B cell (primary cell): ENCODE results near the gene IRGQ. TPM values are rescaled to one million over a fixed set of nuclear protein-coding genes. Genes with fewer than 3 reads are reported as not detected.

ENCODE experiments used
- ATAC-seq: fragments of 200-7000 bp; cut with Tn5 transposase; one replicate; pipeline ENCODE4 v1.10.0; 2021; ENCODE audit warnings: low read depth, mild to moderate bottlenecking, moderate number of reproducible peaks, moderate library complexity
- CTCF ChIA-PET: fragments of 350-600 bp; sonication (Branson Sonifier 250); formaldehyde crosslinking; loops from one replicate; lab custom pipeline; 2021; ENCODE audit warnings: antibody characterized with exemption, inconsistent platforms; lab: Charles Lee
- POLR2A ChIA-PET: fragments of 350-600 bp; sonication (Branson Sonifier 250); formaldehyde crosslinking; loops from one replicate; lab custom pipeline; 2021; ENCODE audit warnings: antibody characterized with exemption; lab: Charles Lee
- DNase-seq: peaks from one replicate; pipeline ENCODE4 v3.0.0; 2013
- H2AFZ ChIP-seq: 2 replicates; pipeline ENCODE4 v1.6.1; 2012; ENCODE audit warnings: mild to moderate bottlenecking, low read depth, low read length; ENCODE audit not compliant: insufficient read depth, poor library complexity, severe bottlenecking
- H3K27ac ChIP-seq, 2 donors: 1 replicate in 1 of 2; 2 replicates in 1 of 2; pipeline ENCODE4 v1.5.1; 2012 to 2013; ENCODE audit warnings: low read length in 2 of 2, mild to moderate bottlenecking in 2 of 2, moderate library complexity in 1 of 2
- H3K27me3 ChIP-seq, 4 experiments: fragments of 200-600 bp in 1 of 4; sonication (generic) in 1 of 4; replicated peaks in 1 of 4; 1 replicate in 2 of 4; 2 replicates in 2 of 4; pipeline versions ENCODE4 v1.6.1 to v1.7.0; 2013 to 2016; ENCODE audit warnings: low read length in 3 of 4, mild to moderate bottlenecking in 2 of 4, mixed read lengths in 1 of 4, moderate library complexity in 1 of 4; ENCODE audit not compliant: insufficient read depth in 4 of 4, control insufficient read depth in 3 of 4; ENCODE audit errors: control extremely low read depth in 1 of 4
- H3K36me3 ChIP-seq, 2 experiments: replicated peaks in 1 of 2; 1 replicate in 1 of 2; 2 replicates in 1 of 2; pipeline versions ENCODE4 v1.6.1 to v1.7.1; 2013; ENCODE audit warnings: low read length in 1 of 2; ENCODE audit not compliant: insufficient read depth in 2 of 2, control insufficient read depth in 1 of 2; ENCODE audit errors: control extremely low read depth in 1 of 2, extremely low read depth in 1 of 2
- H3K4me1 ChIP-seq, 2 donors: fragments of 200-600 bp in 1 of 2; sonication (generic) in 1 of 2; 1 replicate in 1 of 2; 2 replicates in 1 of 2; pipeline versions ENCODE4 v1.5.1 to v1.6.1; 2013 to 2017; ENCODE audit warnings: low read length in 2 of 2; ENCODE audit not compliant: control insufficient read depth in 2 of 2, insufficient read depth in 2 of 2
- H3K4me2 ChIP-seq: replicated peaks from 2 replicates; pipeline ENCODE3; 2012; ENCODE audit warnings: mild to moderate bottlenecking, low read depth, low read length; ENCODE audit not compliant: poor library complexity, severe bottlenecking
- H3K4me3 ChIP-seq, 5 experiments: fragments of 200-600 bp in 1 of 5; sonication (generic) in 1 of 5; 1 replicate in 3 of 5; 2 replicates in 2 of 5; pipeline versions ENCODE4 v1.5.1 to v1.7.0; 2011 to 2016; ENCODE audit warnings: low read length in 4 of 5, mild to moderate bottlenecking in 4 of 5, low read depth in 2 of 5, control low read depth in 1 of 5, moderate library complexity in 1 of 5; ENCODE audit not compliant: insufficient read depth in 1 of 5; ENCODE audit errors: control extremely low read depth in 1 of 5, extremely low read depth in 1 of 5
- H3K79me2 ChIP-seq: fragments of 200-600 bp; sonication (generic); one replicate; pipeline ENCODE4 v1.6.0; 2016; ENCODE audit warnings: low read length; ENCODE audit not compliant: control insufficient read depth, insufficient read depth
- H3K9ac ChIP-seq: fragments of 200-600 bp; sonication (generic); 2 replicates; pipeline ENCODE4 v1.6.1; 2017; ENCODE audit warnings: mild to moderate bottlenecking, low read length, moderate library complexity
- H3K9me3 ChIP-seq, 3 donors: one replicate each; pipeline versions ENCODE4 v1.6.1 to v1.7.1; 2013; ENCODE audit warnings: low read length in 2 of 3; ENCODE audit not compliant: control insufficient read depth in 2 of 3, insufficient read depth in 1 of 3; ENCODE audit errors: control extremely low read depth in 1 of 3
- H4K20me1 ChIP-seq: 2 replicates; pipeline ENCODE4 v1.6.0; 2012; ENCODE audit warnings: mild to moderate bottlenecking, low read length; ENCODE audit not compliant: insufficient read depth, control insufficient read depth, poor library complexity, severe bottlenecking
- H3K27ac Mint-ChIP-seq: one replicate; pipeline ENCODE4 v1.8.0; 2021; ENCODE audit warnings: mixed read lengths
- H3K27me3 Mint-ChIP-seq: one replicate; pipeline ENCODE4 v1.8.0; 2021; ENCODE audit warnings: mixed read lengths
- H3K4me1 Mint-ChIP-seq: one replicate; pipeline ENCODE4 v1.8.0; 2021; ENCODE audit warnings: mixed read lengths
- H3K4me3 Mint-ChIP-seq: one replicate; pipeline ENCODE4 v1.8.0; 2021; ENCODE audit warnings: mixed read lengths
- H3K9me3 Mint-ChIP-seq: one replicate; pipeline ENCODE4 v1.8.0; 2022; ENCODE audit warnings: mixed read lengths; ENCODE audit not compliant: insufficient read depth
- EZH2 ChIP-seq: IDR thresholded peaks from 2 replicates; pipeline ENCODE4 v1.6.1; 2012; ENCODE audit warnings: borderline replicate concordance, low read depth, mild to moderate bottlenecking, moderate library complexity, low read length; ENCODE audit not compliant: insufficient read depth, poor library complexity, severe bottlenecking
- WGBS: methylation state at CpG from one replicate; pipeline ENCODE4 v1.1.5; 2013; ENCODE audit warnings: missing lambda C conversion rate; ENCODE audit not compliant: insufficient coverage; 5-methylcytosine and 5-hydroxymethylcytosine counted together
- intact Hi-C: fragments of 100-400 bp; cut with micrococcal nuclease; formaldehyde crosslinking; loops from one replicate; pipeline ENCODE4 v1.10.0; 2022
- polyA plus RNA-seq: library from polyadenylated mRNA; depleted of rRNA; stranded (reverse); fragments of >200 nt; gene quantifications from 2 replicates; pipeline ENCODE4 v1.2.3, GENCODE V29; 2012
- total RNA-seq, 2 donors: library from RNA; stranded (reverse); fragments of 120-200 nt in 1 of 2; gene quantifications; 1 replicate in 1 of 2; 2 replicates in 1 of 2; pipeline versions ENCODE4 v1.2.3 to v1.2.4, GENCODE V29; 2013 to 2022
- TF ChIP-seq, protein P1 (sequence below): fragments of 200-600 bp; IDR thresholded peaks from one replicate; pipeline ENCODE4 v1.8.0; 2022; ENCODE audit warnings: antibody characterized with exemption, mild to moderate bottlenecking

The IRGQ gene
- total and polyA plus RNA-seq, 2 donors (not counting 1 experiment from before 2014, with no cell fraction given) = 20.3 to 22.6 TPM

DNA sequence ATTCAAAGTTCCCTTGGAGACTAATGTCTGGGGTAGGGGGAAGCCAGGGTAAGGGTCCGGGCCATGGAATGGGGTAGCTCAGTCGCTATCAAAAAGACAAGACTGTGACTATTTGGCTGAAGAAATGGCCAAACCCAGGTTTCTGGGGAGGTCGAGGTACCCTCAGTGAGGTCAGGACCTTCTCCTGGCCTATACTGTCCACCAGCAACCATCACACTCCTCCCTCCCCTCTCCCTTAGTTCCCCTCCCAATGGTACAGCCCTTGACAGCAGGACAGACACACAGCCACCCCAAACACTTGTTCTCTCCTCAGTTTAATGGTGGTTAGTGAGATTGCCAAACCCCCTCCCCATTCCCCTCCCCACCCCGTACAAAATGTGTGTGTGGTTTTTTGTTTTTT is 26.1 kb upstream of the IRGQ start:
- peaks cover 27% of the 10 kb centered on the region for H3K4me1 Mint-ChIP-seq
- intact Hi-C loops = no loop called here
- CTCF ChIA-PET = interaction anchor here (0.6 to 1.8 kb wide), 2 partner anchors 27 to 65 kb away, joined by 3 to 4 read pairs; no protein-coding TSS in a partner anchor
- H2AFZ ChIP-seq = no peak overlapping the region
- H3K79me2 ChIP-seq = peaks cover 8% of the 10 kb centered on the region
- H3K36me3 ChIP-seq = no peaks in the 10 kb centered on the region
- H3K4me2 ChIP-seq = no peak overlapping the region
- peaks cover 0 to 13% (median 3%) of the 10 kb centered on the region in 4 experiments for H3K27me3 ChIP-seq
- DNase-seq = no peak
- H3K4me3 ChIP-seq = no peak overlapping the region
- no peak overlapping the region for H3K9ac ChIP-seq
- H3K9me3 ChIP-seq = peaks cover 0 to 28% (median 0%) of the 10 kb centered on the region in 3 donors
- H3K4me3 Mint-ChIP-seq = no peak overlapping the region
- no peak overlapping the region for H3K27ac Mint-ChIP-seq
- 83% methylated on average over 3 of the region's 4 CpGs for WGBS
- H3K9me3 Mint-ChIP-seq = no peaks in the 10 kb centered on the region
- peaks cover 16% of the 10 kb centered on the region for H4K20me1 ChIP-seq
- POLR2A ChIA-PET = interaction anchor here (0.7 kb wide), 1 partner anchor 182 kb away, joined by 3 read pairs; no protein-coding TSS in a partner anchor
- TF ChIP-seq, protein P1, sequence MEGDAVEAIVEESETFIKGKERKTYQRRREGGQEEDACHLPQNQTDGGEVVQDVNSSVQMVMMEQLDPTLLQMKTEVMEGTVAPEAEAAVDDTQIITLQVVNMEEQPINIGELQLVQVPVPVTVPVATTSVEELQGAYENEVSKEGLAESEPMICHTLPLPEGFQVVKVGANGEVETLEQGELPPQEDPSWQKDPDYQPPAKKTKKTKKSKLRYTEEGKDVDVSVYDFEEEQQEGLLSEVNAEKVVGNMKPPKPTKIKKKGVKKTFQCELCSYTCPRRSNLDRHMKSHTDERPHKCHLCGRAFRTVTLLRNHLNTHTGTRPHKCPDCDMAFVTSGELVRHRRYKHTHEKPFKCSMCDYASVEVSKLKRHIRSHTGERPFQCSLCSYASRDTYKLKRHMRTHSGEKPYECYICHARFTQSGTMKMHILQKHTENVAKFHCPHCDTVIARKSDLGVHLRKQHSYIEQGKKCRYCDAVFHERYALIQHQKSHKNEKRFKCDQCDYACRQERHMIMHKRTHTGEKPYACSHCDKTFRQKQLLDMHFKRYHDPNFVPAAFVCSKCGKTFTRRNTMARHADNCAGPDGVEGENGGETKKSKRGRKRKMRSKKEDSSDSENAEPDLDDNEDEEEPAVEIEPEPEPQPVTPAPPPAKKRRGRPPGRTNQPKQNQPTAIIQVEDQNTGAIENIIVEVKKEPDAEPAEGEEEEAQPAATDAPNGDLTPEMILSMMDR = no peak
- TF ChIP-seq EZH2 = no peak
- no peak overlapping the region for H3K27ac ChIP-seq
- H3K4me1 ChIP-seq = peaks cover 20 to 22% of the 10 kb centered on the region in 2 donors
- ATAC-seq = no peak
- peaks cover 10% of the 10 kb centered on the region for H3K27me3 Mint-ChIP-seq
